HepG2 (cell line): ENCODE results near the gene ZNF554. TPM values are rescaled to one million over a fixed set of nuclear protein-coding genes. Genes with fewer than 3 reads are reported as not detected.

Source experiments
- AGO1 ChIP-seq: fragments of 200-400 bp; formaldehyde crosslinking; IDR thresholded peaks from 2 replicates; pipeline ENCODE4 v1.6.1; 2017; ENCODE audit warnings: mild to moderate bottlenecking, low read depth, low read length, moderate library complexity; ENCODE audit not compliant: poor library complexity, severe bottlenecking
- AGO2 ChIP-seq: fragments of 200-400 bp; formaldehyde crosslinking; optimal IDR thresholded peaks from 2 replicates; pipeline ENCODE3; 2017; ENCODE audit warnings: mild to moderate bottlenecking, low read depth, low read length, moderate library complexity
- ARID5B ChIP-seq: IDR thresholded peaks from 2 replicates; pipeline ENCODE4 v1.4.0; 2020; ENCODE audit warnings: mild to moderate bottlenecking, missing genetic modification reagents
- GRHL1 ChIP-seq: sonication (generic); formaldehyde crosslinking; conservative IDR thresholded peaks from 2 replicates; pipeline ENCODE4 v1.8.0; 2022; ENCODE audit warnings: missing genetic modification reagents
- HIVEP1 ChIP-seq: sonication (generic); formaldehyde crosslinking; IDR thresholded peaks from 2 replicates; pipeline ENCODE4 v1.4.0; 2020; ENCODE audit warnings: mild to moderate bottlenecking, missing genetic modification reagents
- KMT2B ChIP-seq: IDR thresholded peaks from 2 replicates; pipeline ENCODE4 v1.6.1; 2016; ENCODE audit warnings: missing genetic modification reagents, missing compliant biosample characterization
- MXD1 ChIP-seq: sonication (generic); formaldehyde crosslinking; IDR thresholded peaks from 2 replicates; pipeline ENCODE4 v1.4.0; 2020; ENCODE audit warnings: mild to moderate bottlenecking, missing genetic modification reagents
- PHF8 ChIP-seq: sonication (generic); formaldehyde crosslinking; IDR thresholded peaks from 2 replicates; pipeline ENCODE4 v1.5.0; 2020; ENCODE audit warnings: missing genetic modification reagents
- SMAD1 ChIP-seq: sonication (generic); formaldehyde crosslinking; IDR thresholded peaks from 2 replicates; pipeline ENCODE4 v1.4.0; 2020; ENCODE audit warnings: missing genetic modification reagents, low read depth, mild to moderate bottlenecking, borderline replicate concordance
- SMC3 ChIP-seq: IDR thresholded peaks from 2 replicates; pipeline ENCODE4 v1.6.1; 2011; ENCODE audit warnings: low read length, improper control_type of control experiment
- XBP1 ChIP-seq: sonication (generic); formaldehyde crosslinking; IDR thresholded peaks from 2 replicates; pipeline ENCODE4 v1.5.0; 2020; ENCODE audit warnings: missing genetic modification reagents
- ZBTB14 ChIP-seq: sonication (generic); formaldehyde crosslinking; IDR thresholded peaks from 2 replicates; pipeline ENCODE4 v1.4.0; 2020; ENCODE audit warnings: missing genetic modification reagents
- ZNF276 ChIP-seq: sonication (generic); formaldehyde crosslinking; IDR thresholded peaks from 2 replicates; pipeline ENCODE4 v1.4.0; 2020; ENCODE audit warnings: mild to moderate bottlenecking, low read depth, missing genetic modification reagents
- ZNF558 ChIP-seq: sonication (generic); formaldehyde crosslinking; IDR thresholded peaks from 2 replicates; pipeline ENCODE4 v1.9.0; 2022; ENCODE audit warnings: mild to moderate bottlenecking, missing genetic modification reagents, borderline replicate concordance
- ZNF800 ChIP-seq: sonication (generic); formaldehyde crosslinking; IDR thresholded peaks from 2 replicates; pipeline ENCODE4 v1.4.0; 2020; ENCODE audit warnings: missing genetic modification reagents
- polyA plus RNA-seq, 8 experiments: library from polyadenylated mRNA; depleted of rRNA in 3 of 8; stranded (reverse) in 7 of 8; unstranded in 1 of 8; fragments of >200 nt; fragmentation: Illumina TruSeq in 4 of 8; extraction: Trizol in 4 of 8; gene quantifications; 2 replicates each; pipeline versions ENCODE4 v1.2.1 to v1.2.3, GENCODE V29; 2011 to 2016; ENCODE audit warnings: low read depth in 4 of 8, missing spikeins in 1 of 8, mixed read lengths in 1 of 8; ENCODE audit not compliant: insufficient read depth in 1 of 8
- total RNA-seq, 5 experiments: library from RNA; depleted of rRNA; stranded (reverse); fragments of >200 nt; fragmentation: Illumina TruSeq; extraction: Trizol; gene quantifications; 2 replicates each; pipeline ENCODE4 v1.2.3, GENCODE V29; 2016; ENCODE audit warnings: low read depth in 1 of 5

Gene ZNF554
- total and polyA plus RNA-seq, 2 of the 13 experiments (the other 11 are each of a cell fraction or from before 2014, with no cell fraction given) = 2.2 to 2.7 TPM

GRCh38 chr19:2867025-2867991, 47.6 kb downstream of the ZNF554 start, which contains the start of gene ZNF556 (continued):
- TF ChIP-seq AGO1 (peak; percentile 55), PHF8 (CRISPR knock-in tag) (peak; percentile 85), ZNF800 (CRISPR knock-in tag) (0 out of 2 replicates have a peak, but pooled peaks have one; percentile 22), MXD1 (CRISPR knock-in tag) (peak; percentile 90), ZNF558 (CRISPR knock-in tag) (no peak; the same call in 1 of the 2 replicates), SMC3 (0 out of 2 replicates have a peak, but pooled peaks have one; percentile 1), KMT2B (CRISPR knock-in tag) (peak; percentile 30; the same call in 1 of the 2 replicates), ZNF276 (CRISPR knock-in tag) (no peak), XBP1 (CRISPR knock-in tag) (no peak), ARID5B (CRISPR knock-in tag) (no peak), ZBTB14 (no peak), GRHL1 (CRISPR knock-in tag) (no peak), HIVEP1 (CRISPR knock-in tag) (0 out of 2 replicates have a peak, but pooled peaks have one; percentile 70), AGO2 (peak; percentile 51), SMAD1 (CRISPR knock-in tag) (peak; percentile 81; the same call in 1 of the 2 replicates)
